ENCODE measurements around the gene INPP4B. TPM values are rescaled to one million over a fixed set of nuclear protein-coding genes. Genes with fewer than 3 reads are reported as not detected.

INPP4B gene
- total RNA-seq (10 to 100 TPM; 23.2 to 55.2 TPM), polyA plus RNA-seq (ENCODE audit: insufficient read depth, low read depth, low replicate concordance) (64.5 TPM)
- long read RNA-seq, donor 1 = 0 reads
- long read RNA-seq, donor 2 = 0 reads

- H3K9me3 ChIP-seq = no peaks in the 10 kb centered on the region
- intact Hi-C loops (cut with DNase I; ENCODE audit: low total_unique reads) = loop anchor here (10.0 kb wide), 1 partner anchor 491 kb away; no protein-coding TSS in a partner anchor
Observed at GRCh38 chr4:142846108-142846728, at the start of gene INPP4B. Gene INPP4B (minus strand): TSS chr4:142846301.

GRCh38 chr4:142893012-142893411, 46.9 kb upstream of the INPP4B start:
- Histone ChIP-seq H3K36me3 (ENCODE audit: low read depth, missing control alignments) (no peaks in the 10 kb centered on the region), H3K27ac (no peak overlapping the region), H3K4me3 (no peak overlapping the region), H3K4me1 (no peaks in the 10 kb centered on the region), H3K27me3 (no peaks in the 10 kb centered on the region), H3K9me3 (no peaks in the 10 kb centered on the region)
- TF ChIP-seq POLR2A (IDR thresholded peaks at IDR 0.05) (no peak), CTCF (IDR thresholded peaks at IDR 0.05) (no peak)
- WGBS, 2 donors = 73 to 82% methylated on average over 2 to 3 of the region's 3 CpGs
- intact Hi-C loops (cut with DNase I; ENCODE audit: low total_unique reads) = no loop called here
- DNase-seq = no peak

More at GRCh38 chr4:142846108-142846728, at the start of gene INPP4B:
- WGBS, 2 donors = 0% methylated on average over 21 to 55 of the region's 55 CpGs
- Histone ChIP-seq H3K36me3 (ENCODE audit: low read depth, missing control alignments) (no peaks in the 10 kb centered on the region), H3K27ac (peak within 1 kb of the TSS in 1 of 2 donors; percentile 36), H3K4me1 (peaks cover 7% of the 10 kb centered on the region), H3K27me3 (no peaks in the 10 kb centered on the region), H3K4me3 (peak within 1 kb of the TSS; percentile 61 to 75)
- DNase-seq = peak; percentile 33
- no peak for TF ChIP-seq CTCF (IDR thresholded peaks at IDR 0.05)
- no peak for TF ChIP-seq POLR2A (IDR thresholded peaks at IDR 0.05)

- Histone ChIP-seq H3K4me3 (no peak overlapping the region), H3K27ac (no peak overlapping the region), H3K27me3 (no peaks in the 10 kb centered on the region), H3K4me1 (no peaks in the 10 kb centered on the region), H3K36me3 (ENCODE audit: low read depth, missing control alignments) (no peaks in the 10 kb centered on the region), H3K9me3 (no peaks in the 10 kb centered on the region)
- TF ChIP-seq CTCF (IDR thresholded peaks at IDR 0.05) (no peak), POLR2A (IDR thresholded peaks at IDR 0.05) (no peak)
- no peak for DNase-seq
- WGBS, 2 donors = 77 to 88% methylated on average over 5 of the region's 5 CpGs
- intact Hi-C loops (cut with DNase I; ENCODE audit: low total_unique reads) = no loop called here
Observed at GRCh38 chr4:142886566-142886965, 40.5 kb upstream of the INPP4B start.

- TF ChIP-seq CTCF (IDR thresholded peaks at IDR 0.05) (peak in 1 of 3 experiments; percentile 29), POLR2A (IDR thresholded peaks at IDR 0.05) (no peak)
- Histone ChIP-seq H3K27ac (no peak overlapping the region), H3K36me3 (ENCODE audit: low read depth, missing control alignments) (no peaks in the 10 kb centered on the region), H3K4me1 (no peaks in the 10 kb centered on the region), H3K27me3 (no peaks in the 10 kb centered on the region), H3K4me3 (no peak overlapping the region), H3K9me3 (no peaks in the 10 kb centered on the region)
- DNase-seq = no peak
- intact Hi-C loops (cut with DNase I; ENCODE audit: low total_unique reads) = no loop called here
- 59 to 69% methylated on average over 4 of the region's 4 CpGs for WGBS, 2 donors
Observed at GRCh38 chr4:142883040-142883832, 37.1 kb upstream of the INPP4B start.

All from testis (tissue), 5 donors.